ENCODE results near the gene HOXA9.

HOXA9 gene

DNA sequence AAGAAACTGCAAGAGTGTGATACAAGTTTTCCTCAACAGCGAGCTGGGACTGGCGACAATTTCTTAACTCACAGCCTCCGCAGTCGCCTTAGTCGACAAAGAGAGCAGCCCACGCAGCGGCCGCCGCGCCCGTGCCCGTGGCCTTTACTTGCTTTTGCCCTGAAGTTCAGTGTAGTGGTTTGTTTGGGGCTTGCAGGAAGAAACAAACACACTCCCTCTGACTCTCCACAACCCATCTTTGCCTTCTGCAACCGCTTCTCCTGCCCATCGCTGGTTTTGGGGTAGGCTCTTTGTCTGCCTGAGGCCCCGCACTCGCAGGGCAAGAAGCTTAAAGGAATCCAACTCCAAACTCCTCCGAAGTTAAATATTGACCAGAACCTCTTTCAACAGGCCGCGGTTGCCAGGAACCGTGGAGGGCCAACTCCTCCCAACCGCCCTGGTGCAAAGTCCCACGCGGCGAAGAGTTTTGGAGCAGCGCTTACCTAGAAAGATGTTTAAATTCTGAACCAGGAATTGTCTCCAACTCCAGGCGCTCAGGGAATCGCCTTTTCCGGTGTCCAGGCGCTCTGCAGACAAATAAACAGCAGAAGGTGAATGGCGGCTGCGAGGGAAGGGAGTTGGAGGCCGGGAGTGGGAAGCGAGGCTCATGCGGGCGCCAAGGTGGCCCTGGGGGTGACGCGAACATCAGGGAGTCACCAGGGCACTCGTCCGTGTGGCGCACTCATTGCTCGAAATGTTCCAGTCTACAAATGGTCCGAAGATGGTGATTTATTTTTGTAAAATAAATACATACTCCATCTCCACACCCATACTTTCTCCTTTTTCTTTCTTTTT lies 43.0 kb downstream of the HOXA9 start:
- in situ Hi-C loops (cut with MboI; ENCODE audit: low sequenced_read_pairs), result no loop called here

DNA sequence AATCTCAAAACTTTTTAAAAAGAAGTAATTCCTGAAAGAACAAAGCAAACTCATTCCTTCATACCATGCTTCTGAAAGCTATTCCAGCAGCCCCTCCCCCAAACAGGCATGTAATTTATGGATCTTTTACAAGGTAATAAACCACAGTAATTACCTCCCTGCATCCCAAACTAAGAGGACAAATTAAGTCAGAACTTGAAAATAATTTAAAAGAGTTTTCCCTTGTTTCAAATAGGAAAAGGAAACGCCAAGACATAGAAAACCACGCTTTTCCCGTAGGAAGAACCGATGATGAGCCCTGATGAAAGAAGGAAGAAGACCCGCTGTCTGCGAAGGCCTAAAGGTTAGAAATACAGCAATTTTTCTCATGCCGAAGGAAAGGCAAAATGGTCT lies 43.7 kb downstream of the HOXA9 start:
- in situ Hi-C loops (cut with MboI; ENCODE audit: low sequenced_read_pairs), result no loop called here

DNA sequence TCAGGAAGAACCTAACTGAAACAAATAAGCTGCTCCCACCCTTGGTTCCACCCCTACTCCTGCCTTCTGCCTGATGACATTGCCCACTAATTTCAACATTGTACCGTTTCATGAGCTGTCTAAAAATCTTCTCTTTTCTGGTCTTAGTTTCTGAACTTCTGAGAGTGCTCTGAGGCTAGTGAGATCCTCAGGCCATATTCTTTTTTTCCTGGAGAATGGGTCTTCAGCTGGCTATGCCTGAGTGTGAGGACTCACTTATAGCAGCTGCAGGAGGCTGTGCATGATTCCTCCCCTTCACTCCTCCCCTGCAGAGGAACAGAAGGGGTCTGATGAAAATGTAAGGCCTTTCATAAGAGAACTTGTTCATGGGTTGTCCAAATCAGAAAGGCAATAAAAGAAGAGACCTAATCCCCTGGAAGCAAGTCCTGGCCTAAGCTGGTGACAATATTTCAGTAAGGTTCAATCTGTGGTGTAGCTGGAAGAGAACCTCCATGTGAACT lies 45.9 kb downstream of the HOXA9 start:
- in situ Hi-C loops (cut with MboI; ENCODE audit: low sequenced_read_pairs), result no loop called here

DNA sequence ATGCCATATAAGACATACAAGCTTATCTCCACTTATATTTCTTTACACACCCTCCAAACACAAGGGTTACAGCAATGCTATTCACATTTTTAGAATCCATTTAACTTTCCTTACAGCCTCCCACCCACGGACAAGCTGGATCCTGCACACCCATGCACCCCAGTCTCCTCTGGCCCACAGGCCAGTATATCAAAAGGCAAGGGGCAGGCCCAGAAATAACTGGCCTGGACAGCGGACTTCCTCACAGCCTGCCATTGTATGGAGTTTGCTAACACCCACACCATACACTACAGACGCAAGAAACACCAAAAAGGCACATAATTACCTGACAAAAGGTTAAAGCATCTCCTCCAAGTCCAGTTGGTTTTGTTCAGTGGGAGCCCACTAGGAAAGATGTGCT lies 46.8 kb downstream of the HOXA9 start:
- in situ Hi-C loops (cut with MboI; ENCODE audit: low sequenced_read_pairs), result no loop called here

DNA sequence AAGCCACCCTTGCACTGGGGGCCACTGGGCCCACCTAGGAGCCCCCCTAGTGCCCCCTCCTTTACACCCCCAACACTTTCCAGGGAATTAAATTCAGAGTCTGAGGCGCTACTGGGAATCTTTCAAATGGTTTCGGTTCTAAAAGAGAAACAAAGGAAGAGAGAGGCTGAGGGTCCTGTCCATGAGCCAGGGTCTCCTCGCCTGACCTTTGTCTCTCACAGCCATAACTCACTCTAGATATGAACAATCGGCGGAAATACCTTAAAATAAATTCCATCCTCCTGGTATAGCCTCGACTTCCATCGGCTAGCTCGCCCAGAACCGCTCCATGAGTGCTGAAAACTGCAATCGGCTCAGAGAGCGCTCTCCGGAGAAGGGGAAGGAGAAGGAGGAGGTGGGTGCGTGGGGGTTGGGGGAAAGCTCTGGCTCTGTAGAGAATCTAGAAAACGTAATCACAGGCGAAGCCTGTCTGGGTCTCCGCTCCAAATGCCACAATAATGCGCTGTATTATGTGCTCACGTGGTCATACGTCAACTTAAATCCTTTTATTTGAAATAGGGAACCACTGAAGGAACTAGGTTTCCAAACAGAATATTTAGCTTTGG lies 47.3 kb downstream of the HOXA9 start:
- in situ Hi-C loops (cut with MboI; ENCODE audit: low sequenced_read_pairs), result no loop called here

DNA sequence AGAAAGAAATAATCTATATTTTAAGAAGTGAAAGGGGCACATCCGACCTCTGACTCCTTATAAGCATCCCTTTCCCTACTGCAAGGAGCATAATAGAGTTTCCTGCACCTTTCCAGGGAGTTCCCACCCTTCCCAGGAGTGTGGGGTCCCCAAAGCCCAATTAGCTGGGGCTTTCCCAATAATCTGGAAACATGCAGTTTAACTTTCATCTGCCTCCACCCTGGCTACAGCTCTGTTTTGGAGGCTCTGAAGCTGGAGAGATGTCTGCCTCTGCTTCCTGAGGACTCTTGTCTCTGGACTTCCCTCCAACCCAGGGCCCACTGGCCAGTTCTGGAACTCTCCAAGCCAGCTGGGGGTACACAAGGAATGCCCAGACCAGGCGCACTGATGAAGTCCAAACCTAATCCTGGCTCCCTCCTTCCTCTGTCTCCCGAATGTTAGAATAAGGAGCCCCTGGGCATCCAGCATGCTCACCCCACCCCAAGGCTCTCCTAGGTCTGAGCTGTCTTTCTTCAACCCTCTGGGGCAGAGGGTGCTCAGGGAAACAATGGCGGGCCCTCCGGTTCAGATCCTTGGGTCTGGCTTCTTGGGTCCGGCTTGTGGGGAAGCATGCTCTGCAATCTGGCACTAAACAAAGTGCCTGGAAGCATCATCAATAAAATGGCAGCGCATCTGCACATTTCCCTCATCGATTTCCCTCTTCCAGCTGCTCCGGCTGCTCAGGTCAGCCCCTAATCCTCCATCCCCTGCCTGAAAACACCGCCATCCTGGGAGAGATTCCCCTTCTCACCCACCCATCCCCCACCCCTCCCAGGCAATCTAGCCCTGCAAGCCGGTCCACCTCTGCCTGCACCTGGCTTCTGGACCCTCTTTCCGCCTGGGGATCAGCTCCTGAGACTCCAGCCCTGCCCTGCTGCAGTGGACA lies 48.1 kb downstream of the HOXA9 start:
- in situ Hi-C loops (cut with MboI; ENCODE audit: low sequenced_read_pairs), result no loop called here

DNA sequence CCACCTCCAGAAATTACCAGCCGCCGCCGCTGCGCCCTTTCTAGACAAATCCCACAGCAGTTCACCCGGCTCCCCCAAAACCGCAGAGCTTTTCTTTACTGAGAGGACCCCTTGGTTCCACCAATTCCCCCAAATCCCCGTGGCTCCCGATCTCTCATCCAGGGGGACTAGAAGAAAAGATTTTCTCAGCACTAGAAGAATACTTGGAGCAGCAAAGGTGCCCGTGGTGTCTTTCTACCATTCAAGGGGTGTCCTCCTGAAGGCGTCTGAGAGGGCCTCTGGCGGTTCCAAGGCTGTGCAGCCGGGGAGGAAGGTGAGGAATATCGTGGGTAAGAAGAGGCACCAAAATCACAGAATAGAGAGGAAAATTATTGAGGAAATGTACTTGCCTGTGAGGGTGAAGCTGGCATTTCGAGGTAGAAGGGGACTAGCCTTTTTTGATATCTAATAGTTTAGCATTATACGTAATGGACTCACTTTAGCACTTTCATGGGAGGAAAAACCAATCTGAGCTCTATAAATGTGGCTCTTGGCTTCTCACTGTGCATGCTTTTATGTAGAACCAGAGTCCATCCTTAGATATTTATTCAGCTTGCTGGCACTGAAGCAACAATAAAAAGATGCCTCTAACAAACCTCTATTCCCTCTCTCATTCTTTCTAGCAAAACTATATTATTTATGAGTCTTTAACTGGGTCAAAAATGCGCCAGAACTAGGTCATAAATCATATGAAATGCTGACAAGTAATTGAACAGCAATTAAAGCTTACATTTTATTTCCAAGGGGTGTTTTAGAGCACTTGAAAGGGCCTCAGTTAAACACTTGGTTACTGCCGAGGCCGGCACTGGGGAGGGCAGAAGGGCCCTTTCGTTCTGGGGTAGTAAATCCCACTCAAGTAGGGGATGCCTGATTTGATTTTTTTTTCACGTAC lies 49.0 kb downstream of the HOXA9 start:
- in situ Hi-C loops (cut with MboI; ENCODE audit: low sequenced_read_pairs), result no loop called here

DNA sequence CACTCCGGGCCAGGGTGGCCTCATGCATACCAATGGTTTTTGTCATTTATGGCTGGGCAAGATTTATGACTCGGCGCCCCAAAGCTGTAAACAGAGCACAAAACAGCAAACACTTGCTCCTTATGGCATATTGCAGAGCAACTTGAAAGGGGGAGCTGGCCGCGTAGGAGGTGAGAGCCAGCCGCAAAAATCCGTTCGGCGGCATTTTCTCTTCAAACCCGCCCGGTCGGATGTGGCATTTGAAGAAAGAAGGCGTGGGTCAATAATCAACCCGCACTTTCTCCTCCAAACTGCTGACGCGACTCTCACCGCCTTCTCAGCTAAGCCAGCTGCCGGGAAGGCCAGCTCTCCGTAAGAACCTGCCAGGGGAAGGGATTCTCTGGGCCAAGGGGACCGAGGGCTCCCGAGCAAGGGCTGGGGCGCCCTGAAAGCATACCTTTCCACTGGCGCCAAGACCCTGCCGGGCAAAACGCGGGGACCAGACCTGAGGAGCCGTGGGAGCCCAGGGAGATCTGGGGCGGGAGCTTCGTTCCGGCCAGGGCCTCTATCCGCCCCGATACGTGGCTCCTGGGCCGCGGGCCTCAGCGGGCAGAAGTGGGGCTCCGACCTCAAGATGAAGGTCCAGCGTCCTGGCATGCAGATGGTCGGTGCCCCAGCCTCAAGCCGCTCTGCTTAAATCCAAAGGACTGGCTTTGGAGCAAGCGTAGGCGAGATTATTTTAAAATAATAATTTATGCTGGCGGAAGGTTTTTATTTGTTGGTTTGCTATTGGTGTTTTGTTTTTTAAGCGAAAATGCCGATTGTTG lies 49.9 kb downstream of the HOXA9 start:
- in situ Hi-C loops (cut with MboI; ENCODE audit: low sequenced_read_pairs), result no loop called here

DNA sequence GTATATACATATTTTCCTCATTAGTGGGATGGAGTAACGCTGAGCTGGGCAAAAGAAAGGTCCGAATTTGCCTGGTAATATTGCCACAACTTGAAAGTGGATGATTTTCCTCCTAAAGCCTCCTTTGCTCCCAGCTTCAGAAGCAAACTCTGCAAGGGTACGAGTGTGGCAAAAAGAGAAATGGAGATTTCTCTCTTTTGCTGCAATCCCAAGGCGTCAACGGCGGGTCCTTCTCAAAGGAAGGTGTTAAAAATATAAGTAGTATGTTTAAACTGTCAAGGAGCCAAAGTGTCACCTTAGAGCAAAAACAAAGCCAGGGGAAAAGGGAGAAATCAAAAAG lies 50.5 kb downstream of the HOXA9 start:
- in situ Hi-C loops (cut with MboI; ENCODE audit: low sequenced_read_pairs), result no loop called here

DNA sequence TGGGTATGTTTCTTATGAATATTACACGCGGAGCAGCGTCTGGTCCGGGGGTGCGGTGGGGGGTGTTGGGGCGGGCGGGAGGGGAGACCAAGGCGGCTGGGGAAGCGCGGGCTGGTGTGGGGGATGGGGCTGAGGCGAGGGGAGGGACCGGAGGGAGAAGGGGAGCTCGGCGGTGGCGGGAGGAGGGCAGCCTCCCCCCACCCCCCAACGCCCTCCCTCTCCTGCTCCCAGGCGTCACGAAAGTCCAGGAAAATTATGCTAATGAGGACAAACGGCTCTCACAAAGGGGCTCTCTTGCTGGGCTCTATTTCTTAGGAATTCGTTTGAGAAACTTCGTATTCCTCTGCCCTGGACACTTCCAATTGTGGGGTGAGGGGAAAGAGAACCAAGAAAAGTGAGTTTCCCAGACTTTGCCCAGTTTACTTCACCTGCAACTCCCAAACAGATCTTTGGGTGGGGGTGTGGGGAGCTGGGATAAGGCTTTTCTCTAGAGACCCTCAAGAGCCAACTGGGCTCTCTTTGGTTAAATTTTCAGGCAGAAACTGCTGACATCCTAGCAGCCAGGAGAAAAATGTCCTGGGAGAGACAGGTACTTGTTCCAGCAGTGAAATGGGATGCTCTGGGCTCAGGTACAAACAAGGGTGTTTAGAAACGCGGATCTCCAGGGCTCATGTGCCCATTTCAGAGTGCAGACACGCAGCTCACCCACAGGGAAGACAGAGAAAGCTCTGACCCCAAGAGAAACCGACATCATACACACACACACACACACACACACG lies 51.2 kb downstream of the HOXA9 start:
- in situ Hi-C loops (cut with MboI; ENCODE audit: low sequenced_read_pairs), result no loop called here

DNA sequence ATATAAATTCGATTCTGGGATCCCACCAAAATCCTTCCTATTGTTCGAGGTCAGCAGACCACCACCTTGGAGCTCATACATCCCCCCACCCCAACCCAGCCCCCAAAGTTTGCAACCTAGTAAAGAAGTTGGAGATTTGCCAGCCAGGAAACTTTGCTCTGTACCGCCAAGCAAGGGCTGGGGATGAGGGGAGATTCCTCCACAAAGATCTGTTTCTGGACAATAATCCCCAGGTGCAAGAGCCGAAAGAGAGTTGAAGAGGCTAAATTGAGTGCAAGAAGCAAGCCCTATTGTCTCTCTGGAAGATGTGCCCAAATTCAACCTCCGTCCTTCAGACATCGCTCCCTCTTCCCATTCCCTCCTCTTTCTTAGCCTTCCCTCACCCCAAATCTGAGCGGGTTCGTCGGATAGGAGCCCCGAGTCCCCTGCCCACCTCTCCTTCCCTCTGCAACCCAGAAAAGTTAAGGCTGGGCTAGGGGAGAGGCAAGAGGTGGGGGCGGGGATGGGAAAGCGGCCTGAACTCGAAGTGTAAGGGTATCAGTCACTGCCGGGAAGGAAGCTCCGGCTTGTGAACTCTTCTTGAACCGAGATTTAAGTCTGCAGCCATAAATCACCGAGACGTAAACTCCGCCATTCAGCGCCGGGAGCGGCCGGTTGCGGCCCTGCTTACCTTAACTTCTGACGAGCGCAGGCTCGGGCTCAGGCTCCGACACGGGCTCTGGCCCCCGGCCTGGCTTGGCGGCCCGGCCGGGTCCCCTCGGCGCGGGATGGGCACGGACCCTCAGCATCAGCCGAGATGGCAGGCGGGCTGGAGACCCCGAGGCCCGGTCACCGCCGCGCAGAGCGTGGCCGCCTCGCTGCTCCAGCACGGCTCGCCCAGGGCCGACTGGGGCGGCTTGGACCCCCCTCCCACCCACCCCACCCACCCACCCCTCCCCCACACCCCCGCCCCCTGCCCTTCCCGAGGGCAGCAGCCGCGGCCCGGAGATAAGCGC lies 52.1 kb downstream of the HOXA9 start:
- in situ Hi-C loops (cut with MboI; ENCODE audit: low sequenced_read_pairs), result no loop called here

All from HL-60/S4 (cell line).